ENCODE results near the gene METTL16.
"Not testable (repeated sequence)": the region's sequence is repeated elsewhere in the genome, so short reads cannot be mapped to it uniquely, and the experiment has no call there.

The METTL16 gene

GRCh38 chr17:2537579-2537978 lies 25.9 kb upstream of the METTL16 start:
- not testable (repeated sequence) for H3K9me3 ChIP-seq (ENCODE audit: control insufficient read depth in 2 of 2, low read length in 2 of 2); H3K27me3 ChIP-seq (ENCODE audit: control insufficient read depth in 1 of 2, insufficient read depth in 2 of 2, low read length in 2 of 2); H3K9ac ChIP-seq (ENCODE audit: low read length in 2 of 2); H3K36me3 ChIP-seq (ENCODE audit: control insufficient read depth in 2 of 2, insufficient read depth in 2 of 2, low read length in 2 of 2); H3K4me3 ChIP-seq (ENCODE audit: low read length in 2 of 2); H3K27ac ChIP-seq (ENCODE audit: low read length); H3K4me1 ChIP-seq (ENCODE audit: control insufficient read depth, insufficient read depth, low read length)

DNA sequence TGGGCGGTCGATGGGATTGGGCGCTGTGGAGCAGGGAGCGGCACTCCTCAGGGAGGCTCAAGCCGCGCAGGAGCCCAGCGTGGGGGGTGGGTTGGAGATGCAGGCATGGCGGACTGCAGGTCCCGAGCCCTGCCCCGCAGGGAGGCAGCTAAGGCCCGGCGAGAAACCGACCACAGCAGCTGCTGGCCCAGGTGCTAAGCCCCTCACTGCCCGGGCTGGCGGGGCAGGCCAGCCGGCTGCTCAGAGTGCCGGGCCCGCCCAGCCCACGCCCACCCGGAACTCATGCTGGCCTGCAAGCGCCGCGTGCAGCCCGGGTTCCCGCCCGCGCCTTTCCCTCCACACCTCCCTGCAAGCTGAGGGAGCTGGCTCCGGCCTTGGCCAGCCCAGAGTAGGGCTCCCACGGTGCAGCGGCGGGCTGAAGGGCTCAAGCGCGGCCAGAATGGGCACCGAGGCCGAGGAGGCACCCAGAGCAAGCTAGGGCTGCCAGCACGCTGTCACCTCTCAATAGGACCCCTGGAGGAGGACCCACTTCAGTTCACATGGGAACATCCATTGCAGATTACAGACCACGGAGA lies 20.5 kb upstream of the METTL16 start:
- no peaks in the 10 kb centered on the region for H3K4me1 ChIP-seq (ENCODE audit: control insufficient read depth, insufficient read depth, low read length)
- no peaks in the 10 kb centered on the region for H3K9me3 ChIP-seq (ENCODE audit: control insufficient read depth in 2 of 2, low read length in 2 of 2)

GRCh38 chr17:2531243-2531954 lies 19.7 kb upstream of the METTL16 start:
- not testable (repeated sequence) for H3K27ac ChIP-seq (ENCODE audit: low read length); H3K4me3 ChIP-seq (ENCODE audit: low read length in 2 of 2); H3K9ac ChIP-seq (ENCODE audit: low read length in 2 of 2); H3K4me1 ChIP-seq (ENCODE audit: control insufficient read depth, insufficient read depth, low read length); H3K36me3 ChIP-seq (ENCODE audit: control insufficient read depth in 2 of 2, insufficient read depth in 2 of 2, low read length in 2 of 2); H3K27me3 ChIP-seq (ENCODE audit: control insufficient read depth in 1 of 2, insufficient read depth in 2 of 2, low read length in 2 of 2); H3K9me3 ChIP-seq (ENCODE audit: control insufficient read depth in 2 of 2, low read length in 2 of 2)

More for the DNA sequence above, 20.5 kb upstream of the METTL16 start:
- Histone ChIP-seq H3K9ac (ENCODE audit: low read length in 2 of 2) (no peak overlapping the region), H3K4me3 (ENCODE audit: low read length in 2 of 2) (no peak overlapping the region), H3K27ac (ENCODE audit: low read length) (no peak overlapping the region), H3K36me3 (ENCODE audit: control insufficient read depth in 2 of 2, insufficient read depth in 2 of 2, low read length in 2 of 2) (no peaks in the 10 kb centered on the region), H3K27me3 (ENCODE audit: control insufficient read depth in 1 of 2, insufficient read depth in 2 of 2, low read length in 2 of 2) (no peaks in the 10 kb centered on the region)

DNA sequence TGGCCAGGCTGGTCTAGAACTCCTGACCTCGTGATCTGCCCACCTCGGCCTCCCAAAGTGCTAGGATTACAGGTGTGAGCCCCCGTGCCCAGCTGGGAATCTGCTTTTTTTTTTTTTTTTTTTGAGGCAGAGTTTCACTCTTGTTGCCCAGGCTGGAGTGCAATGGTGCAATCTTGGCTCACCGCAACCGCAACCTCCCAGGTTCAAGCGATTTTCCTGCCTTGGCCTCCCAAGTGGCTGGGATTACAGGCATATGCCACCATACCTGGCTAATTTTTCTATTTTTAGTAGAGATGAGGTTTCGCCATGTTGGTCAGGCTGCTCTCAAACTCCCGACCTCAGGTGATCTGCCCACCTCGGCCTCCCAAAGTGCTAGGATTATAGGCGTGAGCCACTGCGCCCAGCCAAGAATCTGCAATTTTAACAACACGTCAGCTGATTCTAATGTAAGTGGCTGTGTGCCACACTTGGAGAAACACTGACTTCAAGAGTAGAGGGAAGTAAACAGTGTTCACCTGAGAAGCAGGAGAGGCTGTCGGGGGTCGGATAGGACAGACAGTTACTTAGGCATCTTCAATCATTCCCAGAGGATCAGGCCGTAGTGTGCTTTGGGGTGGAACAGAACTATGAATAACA lies 10.2 kb upstream of the METTL16 start:
- not testable (repeated sequence) for H3K36me3 ChIP-seq (ENCODE audit: control insufficient read depth in 2 of 2, insufficient read depth in 2 of 2, low read length in 2 of 2); H3K9me3 ChIP-seq (ENCODE audit: control insufficient read depth in 2 of 2, low read length in 2 of 2); H3K4me1 ChIP-seq (ENCODE audit: control insufficient read depth, insufficient read depth, low read length); H3K9ac ChIP-seq (ENCODE audit: low read length in 2 of 2); H3K27ac ChIP-seq (ENCODE audit: low read length); H3K4me3 ChIP-seq (ENCODE audit: low read length in 2 of 2); H3K27me3 ChIP-seq (ENCODE audit: control insufficient read depth in 1 of 2, insufficient read depth in 2 of 2, low read length in 2 of 2)

DNA sequence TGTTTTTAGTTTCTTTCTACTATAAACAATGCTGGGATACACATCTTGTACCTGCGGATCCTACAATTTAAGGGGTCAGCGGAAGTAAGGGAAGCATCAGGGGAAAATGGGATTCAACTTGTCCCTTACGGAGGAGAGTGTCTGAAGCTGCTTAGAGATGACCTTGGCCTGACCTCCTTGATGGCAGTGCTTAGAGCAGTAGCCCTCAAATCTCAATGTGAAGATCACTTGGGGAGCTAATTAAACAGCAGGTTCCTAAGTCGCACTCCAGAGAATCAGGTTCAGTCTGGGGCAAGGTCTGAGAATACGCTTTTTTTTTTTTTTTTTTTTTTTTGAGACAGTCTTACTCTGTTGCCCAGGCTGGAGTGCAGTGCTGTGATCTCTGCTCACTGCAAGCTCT lies 9.6 kb upstream of the METTL16 start:
- H3K36me3 ChIP-seq (ENCODE audit: control insufficient read depth in 2 of 2, insufficient read depth in 2 of 2, low read length in 2 of 2) = no peaks in the 10 kb centered on the region
- H3K27me3 ChIP-seq (ENCODE audit: control insufficient read depth in 1 of 2, insufficient read depth in 2 of 2, low read length in 2 of 2) = no peaks in the 10 kb centered on the region
- H3K4me3 ChIP-seq (ENCODE audit: low read length in 2 of 2) = no peak overlapping the region
- no peak overlapping the region for H3K9ac ChIP-seq (ENCODE audit: low read length in 2 of 2)
- no peaks in the 10 kb centered on the region for H3K9me3 ChIP-seq (ENCODE audit: control insufficient read depth in 2 of 2, low read length in 2 of 2)
- no peak overlapping the region for H3K27ac ChIP-seq (ENCODE audit: low read length)
- no peaks in the 10 kb centered on the region for H3K4me1 ChIP-seq (ENCODE audit: control insufficient read depth, insufficient read depth, low read length)

DNA sequence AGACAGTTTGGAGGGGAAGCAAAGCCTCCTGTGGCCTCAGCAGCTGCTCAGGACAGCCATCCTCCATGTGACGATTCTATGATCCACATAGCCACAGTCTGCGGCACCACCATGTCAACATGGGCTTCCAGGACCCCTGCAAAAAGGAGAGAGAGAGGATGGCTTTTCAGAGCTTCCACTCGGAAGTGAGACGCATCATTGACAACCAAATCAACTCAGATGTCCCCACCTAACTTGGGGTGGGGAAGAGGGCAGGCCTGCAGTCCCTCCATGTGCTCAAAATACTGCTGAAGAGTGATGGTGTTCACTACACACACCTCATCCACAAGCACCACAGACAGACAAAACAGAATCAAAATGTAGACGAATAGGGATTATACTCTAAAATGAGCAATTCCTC lies 5.9 kb upstream of the METTL16 start:
- H3K36me3 ChIP-seq (ENCODE audit: control insufficient read depth in 2 of 2, insufficient read depth in 2 of 2, low read length in 2 of 2) = no peaks in the 10 kb centered on the region
- H3K27ac ChIP-seq (ENCODE audit: low read length) = no peak overlapping the region
- no peaks in the 10 kb centered on the region for H3K9me3 ChIP-seq (ENCODE audit: control insufficient read depth in 2 of 2, low read length in 2 of 2)
- H3K4me3 ChIP-seq (ENCODE audit: low read length in 2 of 2) = no peak overlapping the region
- no peaks in the 10 kb centered on the region for H3K27me3 ChIP-seq (ENCODE audit: control insufficient read depth in 1 of 2, insufficient read depth in 2 of 2, low read length in 2 of 2)
- H3K9ac ChIP-seq (ENCODE audit: low read length in 2 of 2) = no peak overlapping the region
- H3K4me1 ChIP-seq (ENCODE audit: control insufficient read depth, insufficient read depth, low read length) = no peaks in the 10 kb centered on the region

DNA sequence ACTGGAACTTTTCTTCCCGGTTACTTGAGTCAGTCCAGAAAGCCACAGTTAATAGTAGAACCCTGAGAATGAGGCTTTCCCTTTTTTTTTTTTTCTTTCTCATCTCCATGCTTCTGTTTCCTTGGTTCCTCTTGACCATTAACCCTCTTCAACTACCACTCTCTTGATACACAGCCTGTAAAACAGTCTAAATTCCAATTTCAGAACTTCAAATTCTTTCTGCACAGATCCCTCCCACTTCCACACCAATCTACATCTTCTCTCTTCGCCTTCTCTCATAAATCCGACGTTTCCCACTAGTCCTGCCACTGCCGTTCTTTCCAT lies 588 bp downstream of the METTL16 start:
- Histone ChIP-seq H3K27ac (ENCODE audit: low read length) (peak overlapping the region; percentile 96), H3K4me1 (ENCODE audit: control insufficient read depth, insufficient read depth, low read length) (peaks cover 11% of the 10 kb centered on the region), H3K27me3 (ENCODE audit: control insufficient read depth in 1 of 2, insufficient read depth in 2 of 2, low read length in 2 of 2) (no peaks in the 10 kb centered on the region), H3K9ac (ENCODE audit: low read length in 2 of 2) (peak overlapping the region; percentile 99), H3K9me3 (ENCODE audit: control insufficient read depth in 2 of 2, low read length in 2 of 2) (no peaks in the 10 kb centered on the region), H3K4me3 (ENCODE audit: low read length in 2 of 2) (peak overlapping the region; percentile 96 to 98), H3K36me3 (ENCODE audit: control insufficient read depth in 2 of 2, insufficient read depth in 2 of 2, low read length in 2 of 2) (no peaks in the 10 kb centered on the region)

- no peaks in the 10 kb centered on the region for H3K36me3 ChIP-seq (ENCODE audit: control insufficient read depth in 2 of 2, insufficient read depth in 2 of 2, low read length in 2 of 2)
- H3K9me3 ChIP-seq (ENCODE audit: control insufficient read depth in 2 of 2, low read length in 2 of 2) = no peaks in the 10 kb centered on the region
- H3K4me1 ChIP-seq (ENCODE audit: control insufficient read depth, insufficient read depth, low read length) = peaks cover 11% of the 10 kb centered on the region
- H3K4me3 ChIP-seq (ENCODE audit: low read length in 2 of 2) = peak overlapping the region; percentile 96 to 98
- peak overlapping the region; percentile 99 for H3K9ac ChIP-seq (ENCODE audit: low read length in 2 of 2)
- H3K27ac ChIP-seq (ENCODE audit: low read length) = peak overlapping the region; percentile 96
- H3K27me3 ChIP-seq (ENCODE audit: control insufficient read depth in 1 of 2, insufficient read depth in 2 of 2, low read length in 2 of 2) = no peaks in the 10 kb centered on the region
Measured at GRCh38 chr17:2510559-2510958, 1.1 kb downstream of the METTL16 start.

DNA sequence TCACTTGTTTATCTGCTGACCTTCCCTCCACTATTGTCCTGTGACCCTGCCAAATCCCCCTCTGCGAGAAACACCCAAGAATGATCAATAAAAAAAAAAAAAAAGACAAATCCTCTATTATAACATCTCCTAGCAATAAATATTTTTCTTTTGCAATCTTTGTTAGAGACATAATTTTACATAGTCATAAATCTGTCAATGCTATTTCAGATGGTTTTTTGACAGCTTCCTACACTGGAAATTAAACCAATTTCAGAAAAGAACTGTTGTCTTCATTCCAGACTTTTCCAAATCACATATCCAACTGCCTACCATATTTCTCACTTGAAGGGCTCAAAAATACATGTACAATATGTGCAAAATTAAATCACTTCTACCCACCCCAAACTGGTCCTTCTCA lies 3.7 kb downstream of the METTL16 start:
- Histone ChIP-seq H3K9me3 (ENCODE audit: control insufficient read depth in 2 of 2, low read length in 2 of 2) (no peaks in the 10 kb centered on the region), H3K4me3 (ENCODE audit: low read length in 2 of 2) (no peak overlapping the region), H3K27me3 (ENCODE audit: control insufficient read depth in 1 of 2, insufficient read depth in 2 of 2, low read length in 2 of 2) (no peaks in the 10 kb centered on the region), H3K36me3 (ENCODE audit: control insufficient read depth in 2 of 2, insufficient read depth in 2 of 2, low read length in 2 of 2) (no peaks in the 10 kb centered on the region), H3K9ac (ENCODE audit: low read length in 2 of 2) (no peak overlapping the region), H3K27ac (ENCODE audit: low read length) (no peak overlapping the region), H3K4me1 (ENCODE audit: control insufficient read depth, insufficient read depth, low read length) (peaks cover 11% of the 10 kb centered on the region)

- H3K27me3 ChIP-seq (ENCODE audit: control insufficient read depth in 1 of 2, insufficient read depth in 2 of 2, low read length in 2 of 2); H3K9ac ChIP-seq (ENCODE audit: low read length in 2 of 2); H3K9me3 ChIP-seq (ENCODE audit: control insufficient read depth in 2 of 2, low read length in 2 of 2); H3K36me3 ChIP-seq (ENCODE audit: control insufficient read depth in 2 of 2, insufficient read depth in 2 of 2, low read length in 2 of 2); H3K27ac ChIP-seq (ENCODE audit: low read length); H3K4me3 ChIP-seq (ENCODE audit: low read length in 2 of 2): not testable (repeated sequence)
- peaks cover 11% of the 10 kb centered on the region for H3K4me1 ChIP-seq (ENCODE audit: control insufficient read depth, insufficient read depth, low read length)
Measured at GRCh38 chr17:2507015-2507414, 4.7 kb downstream of the METTL16 start.

GRCh38 chr17:2503627-2504026 lies 8.1 kb downstream of the METTL16 start:
- no peaks in the 10 kb centered on the region for H3K27me3 ChIP-seq (ENCODE audit: control insufficient read depth in 1 of 2, insufficient read depth in 2 of 2, low read length in 2 of 2)
- no peak overlapping the region for H3K27ac ChIP-seq (ENCODE audit: low read length)
- H3K4me1 ChIP-seq (ENCODE audit: control insufficient read depth, insufficient read depth, low read length) = no peaks in the 10 kb centered on the region
- peaks cover 0 to 7% of the 10 kb centered on the region in 2 donors for H3K36me3 ChIP-seq (ENCODE audit: control insufficient read depth in 2 of 2, insufficient read depth in 2 of 2, low read length in 2 of 2)
- no peaks in the 10 kb centered on the region for H3K9me3 ChIP-seq (ENCODE audit: control insufficient read depth in 2 of 2, low read length in 2 of 2)
- no peak overlapping the region for H3K9ac ChIP-seq (ENCODE audit: low read length in 2 of 2)
- no peak overlapping the region for H3K4me3 ChIP-seq (ENCODE audit: low read length in 2 of 2)

All from stomach smooth muscle (tissue), 2 donors.